HCT116 (cell line): Measurements from ENCODE around the gene C14orf180. TPM values are rescaled to one million over a fixed set of nuclear protein-coding genes. Genes with fewer than 3 reads are reported as not detected.

Source experiments
- ATAC-seq: fragments of 200-7000 bp; cut with Tn5 transposase; 2 replicates; pipeline ENCODE4 v1.9.1; 2020; ENCODE audit warnings: mild to moderate bottlenecking, moderate library complexity
- BruUV-seq: library from RNA; stranded (reverse); fragments of 400-500 nt; replicated peaks from 2 replicates; lab custom pipeline; 2021; lab: Mats Ljungman, UMichigan
- CTCF ChIA-PET: fragments of 300-600 bp; sonication (Branson Sonifier 250); formaldehyde crosslinking; loops from one replicate; lab custom pipeline; 2021; ENCODE audit warnings: antibody characterized with exemption; lab: Charles Lee
- POLR2A ChIA-PET: fragments of 300-600, 350-600 bp; sonication (Branson Sonifier 250); formaldehyde crosslinking; loops from one replicate; lab custom pipeline; 2021; ENCODE audit warnings: antibody characterized with exemption; lab: Charles Lee
- RAD21 ChIA-PET, 2 experiments: fragments of 300-600 bp; sonication (Branson Sonifier 250); formaldehyde crosslinking; loops; one replicate each; lab custom pipeline; 2023; ENCODE audit warnings: low total read pairs in 2 of 2; ENCODE audit not compliant: uncharacterized antibody in 2 of 2, unreplicated experiment in 2 of 2, low non-redundant PET in 1 of 2; lab: Charles Lee
- DNase-seq: peaks from one replicate; pipeline ENCODE4 v3.0.0-alpha.2; 2010; ENCODE audit warnings: low read depth, low spot score
- H2AFZ ChIP-seq: fragments of 200-600 bp; shearing (Covaris generic), sonication (generic); 2 replicates; pipeline ENCODE4 v1.6.1; 2017; ENCODE audit warnings: low read depth, mixed run types, mixed read lengths, antibody characterized with exemption, low read length; ENCODE audit not compliant: poor library complexity, severe bottlenecking
- H3K27ac ChIP-seq: 2 replicates; pipeline ENCODE4 v1.5.1; 2012; ENCODE audit warnings: low read depth, low read length
- H3K27me3 ChIP-seq: fragments of 200-600 bp; sonication (generic); 2 replicates; pipeline ENCODE4 v1.6.1; 2016; ENCODE audit warnings: mixed run types, low read length, mixed read lengths; ENCODE audit not compliant: insufficient read depth
- H3K36me3 ChIP-seq, 2 experiments: fragments of 200-500 bp in 1 of 2; fragments of 200-600 bp in 1 of 2; sonication (Bioruptor generic) in 1 of 2; sonication (generic) in 1 of 2; 2 replicates each; pipeline versions ENCODE4 v1.5.1 to v1.6.1; 2014 to 2016; ENCODE audit warnings: low read length in 2 of 2, inconsistent platforms in 1 of 2, mixed read lengths in 1 of 2, mixed run types in 1 of 2; ENCODE audit not compliant: insufficient read depth in 2 of 2, control insufficient read depth in 1 of 2
- H3K4me1 ChIP-seq, 2 experiments: fragments of 200-600 bp in 1 of 2; sonication (generic) in 1 of 2; 2 replicates each; pipeline versions ENCODE4 v1.5.1 to v1.6.1; 2012 to 2017; ENCODE audit warnings: low read length in 2 of 2, inconsistent platforms in 1 of 2, mild to moderate bottlenecking in 1 of 2, mixed read lengths in 1 of 2, mixed run types in 1 of 2, moderate library complexity in 1 of 2; ENCODE audit not compliant: insufficient read depth in 2 of 2, control insufficient read depth in 1 of 2
- H3K4me2 ChIP-seq: fragments of 200-600 bp; sonication (generic); 2 replicates; pipeline ENCODE4 v1.6.1; 2017; ENCODE audit warnings: mixed run types, low read length, mixed read lengths
- H3K4me3 ChIP-seq, 2 experiments: fragments of 200-600 bp in 1 of 2; sonication (generic) in 1 of 2; replicated peaks in 1 of 2; 2 replicates each; pipeline ENCODE4 v1.5.1; 2011 to 2016; ENCODE audit warnings: low read length in 2 of 2, control low read depth in 1 of 2, low read depth in 1 of 2, mild to moderate bottlenecking in 1 of 2, mixed read lengths in 1 of 2, mixed run types in 1 of 2
- H3K79me2 ChIP-seq: fragments of 200-600 bp; sonication (generic); 2 replicates; pipeline ENCODE4 v1.6.1; 2017; ENCODE audit warnings: mild to moderate bottlenecking, mixed run types, low read length, moderate library complexity, mixed read lengths; ENCODE audit not compliant: insufficient read depth
- H3K9ac ChIP-seq: fragments of 200-600 bp; sonication (generic); 2 replicates; pipeline ENCODE4 v1.6.1; 2016; ENCODE audit warnings: low read length, mixed read lengths
- H3K9me2 ChIP-seq: fragments of 200-600 bp; sonication (generic), shearing (Covaris generic); 2 replicates; pipeline ENCODE4 v1.6.1; 2017; ENCODE audit warnings: mixed run types, mild to moderate bottlenecking, moderate library complexity; ENCODE audit not compliant: insufficient read depth
- H3K9me3 ChIP-seq, 2 experiments: fragments of 200-500 bp in 1 of 2; fragments of 200-600 bp in 1 of 2; sonication (Bioruptor generic) in 1 of 2; sonication (generic) in 1 of 2; 2 replicates each; pipeline ENCODE4 v1.6.1; 2014 to 2017; ENCODE audit warnings: low read length in 2 of 2, mixed read lengths in 2 of 2, inconsistent platforms in 1 of 2, low read depth in 1 of 2, mild to moderate bottlenecking in 1 of 2, mixed run types in 1 of 2, moderate library complexity in 1 of 2; ENCODE audit not compliant: control insufficient read depth in 1 of 2, insufficient read depth in 1 of 2
- H4K20me1 ChIP-seq: fragments of 200-600 bp; sonication (generic), shearing (Covaris generic); 2 replicates; pipeline ENCODE4 v1.6.1; 2017; ENCODE audit warnings: mixed run types, mild to moderate bottlenecking, moderate library complexity; ENCODE audit not compliant: insufficient read depth
- ATF3 ChIP-seq: IDR thresholded peaks from 2 replicates; pipeline ENCODE4 v1.6.1; 2012
- CBX3 ChIP-seq: IDR thresholded peaks from 2 replicates; pipeline ENCODE4 v1.6.1; 2012; ENCODE audit warnings: low read depth
- CEBPB ChIP-seq: IDR thresholded peaks from 2 replicates; pipeline ENCODE4 v1.6.1; 2012; ENCODE audit warnings: low read depth
- ELF1 ChIP-seq: IDR thresholded peaks from 2 replicates; pipeline ENCODE4 v1.6.1; 2012; ENCODE audit warnings: low read depth, borderline replicate concordance
- JUND ChIP-seq: IDR thresholded peaks from 2 replicates; pipeline ENCODE4 v1.6.1; 2012
- POLR2A ChIP-seq: IDR thresholded peaks from 2 replicates; pipeline ENCODE4 v1.7.0; 2011; ENCODE audit warnings: borderline replicate concordance; ENCODE audit not compliant: insufficient read depth, insufficient read length; ENCODE audit errors: extremely low read depth
- RAD21 ChIP-seq: IDR thresholded peaks from 2 replicates; pipeline ENCODE4 v1.6.1; 2012; ENCODE audit warnings: low read depth, mild to moderate bottlenecking
- SIN3A ChIP-seq: IDR thresholded peaks from 2 replicates; pipeline ENCODE4 v1.6.1; 2012; ENCODE audit warnings: low read depth
- SP1 ChIP-seq: IDR thresholded peaks from 2 replicates; pipeline ENCODE4 v1.6.1; 2012; ENCODE audit warnings: low read depth
- SRF ChIP-seq: IDR thresholded peaks from 2 replicates; pipeline ENCODE4 v1.6.1; 2012; ENCODE audit warnings: low read depth
- TCF7L2 ChIP-seq: IDR thresholded peaks from 2 replicates; pipeline ENCODE4 v1.7.0; 2011; ENCODE audit warnings: borderline replicate concordance, inconsistent platforms; ENCODE audit not compliant: insufficient read depth, insufficient read length; ENCODE audit errors: extremely low read depth
- YY1 ChIP-seq: IDR thresholded peaks from 2 replicates; pipeline ENCODE4 v1.6.1; 2011; ENCODE audit warnings: low read length, low read depth, moderate library complexity, mild to moderate bottlenecking; ENCODE audit not compliant: insufficient replicate concordance; ENCODE audit errors: extremely low read depth
- ZBTB33 ChIP-seq: IDR thresholded peaks from 2 replicates; pipeline ENCODE4 v1.6.1; 2011; ENCODE audit warnings: mild to moderate bottlenecking, low read length, moderate library complexity; ENCODE audit not compliant: insufficient replicate concordance; ENCODE audit errors: extremely low read depth
- ZNF274 ChIP-seq: fragments of 200-500 bp; sonication (Bioruptor generic); IDR thresholded peaks from 2 replicates; pipeline ENCODE4 v1.6.1; 2014; ENCODE audit warnings: mild to moderate bottlenecking, low read depth, low read length, inconsistent platforms
- intact Hi-C: fragments of 100-400 bp; cut with micrococcal nuclease; formaldehyde crosslinking; loops from 2 replicates; pipeline ENCODE4 v1.10.0; 2022
- total RNA-seq: library from RNA; stranded (reverse); gene quantifications from one replicate; pipeline ENCODE4 v1.2.1, GENCODE V29; 2021; ENCODE audit not compliant: unreplicated experiment

Gene C14orf180
- total RNA-seq, 1 experiment from 2014 or later: not detected

GRCh38 chr14:104632781-104633180 lies 53.2 kb downstream of the C14orf180 start (continued):
- TF ChIP-seq YY1: no peak
- no peak for TF ChIP-seq TCF7L2
- no peak for TF ChIP-seq ZNF274
- TF ChIP-seq CEBPB: no peak
- no peak for TF ChIP-seq SRF
- no peak for TF ChIP-seq CBX3

GRCh38 chr14:104633276-104634137 lies 53.9 kb downstream of the C14orf180 start:
- no peak overlapping the region for H3K4me2 ChIP-seq
- H3K9ac ChIP-seq: no peak overlapping the region
- no peak for ATAC-seq
- H3K9me2 ChIP-seq: no peaks in the 10 kb centered on the region
- no peak overlapping the region for H2AFZ ChIP-seq
- TF ChIP-seq RAD21: no peak
- no peak for TF ChIP-seq YY1
- TF ChIP-seq ATF3: no peak
- TF ChIP-seq POLR2A: no peak
- no peak for TF ChIP-seq SP1
- no peak for TF ChIP-seq ELF1
- TF ChIP-seq ZBTB33: no peak
- TF ChIP-seq JUND: no peak
- TF ChIP-seq SIN3A: no peak
- H3K27ac ChIP-seq: no peak overlapping the region
- no peak for DNase-seq
- RAD21 ChIA-PET: no interaction called here
- peaks cover 5% of the 10 kb centered on the region; the same call in 1 of the 2 replicates for H3K27me3 ChIP-seq
- no TSS peak for BruUV-seq
- no peak overlapping the region for H3K4me3 ChIP-seq
- H3K9me3 ChIP-seq: no peaks in the 10 kb centered on the region; a peak in 1 of 4 replicates
- CTCF ChIA-PET: no interaction called here
- H3K36me3 ChIP-seq: no peaks in the 10 kb centered on the region
- H3K79me2 ChIP-seq: no peaks in the 10 kb centered on the region
- H4K20me1 ChIP-seq: no peaks in the 10 kb centered on the region
- intact Hi-C loops: no loop called here
- no peaks in the 10 kb centered on the region for H3K4me1 ChIP-seq
- POLR2A ChIA-PET: no interaction called here
